GM19395 (cell line): ENCODE results near the gene SACS.

Source experiments
- ATAC-seq: cut with Tn5 transposase; IDR thresholded peaks from one replicate; pipeline ENCODE4 v1.9.1; 2021; ENCODE audit warnings: mild to moderate bottlenecking, moderate library complexity; ENCODE audit not compliant: unreplicated experiment

Gene SACS

GRCh38 chr13:23372264-23372906 lies 61.1 kb downstream of the SACS start:
- ATAC-seq: no peak

GRCh38 chr13:23367907-23368306 lies 65.6 kb downstream of the SACS start:
- no peak for ATAC-seq

- ATAC-seq: no peak
Observed at GRCh38 chr13:23365652-23366051, 67.8 kb downstream of the SACS start.

DNA sequence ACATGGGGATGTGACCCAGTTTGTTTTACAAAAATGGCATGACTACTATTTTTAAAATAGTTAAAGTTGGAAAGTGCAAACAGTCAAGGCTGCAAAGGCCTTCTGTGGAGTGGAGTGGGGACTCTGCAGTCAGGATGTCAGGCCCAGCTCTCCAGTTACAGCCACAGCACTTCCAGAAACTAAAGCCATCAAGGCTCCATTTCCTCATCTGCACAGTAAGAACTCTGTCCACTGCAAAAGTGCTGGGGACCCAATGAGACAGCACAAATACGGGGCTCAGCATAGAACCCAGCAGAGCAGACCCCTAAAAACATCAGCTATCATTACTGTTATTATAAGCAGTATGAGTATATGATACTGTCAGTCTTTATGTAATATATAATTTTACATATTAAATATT lies 73.6 kb downstream of the SACS start:
- no peak for ATAC-seq

GRCh38 chr13:23357349-23357748 lies 76.2 kb downstream of the SACS start:
- no peak for ATAC-seq

DNA sequence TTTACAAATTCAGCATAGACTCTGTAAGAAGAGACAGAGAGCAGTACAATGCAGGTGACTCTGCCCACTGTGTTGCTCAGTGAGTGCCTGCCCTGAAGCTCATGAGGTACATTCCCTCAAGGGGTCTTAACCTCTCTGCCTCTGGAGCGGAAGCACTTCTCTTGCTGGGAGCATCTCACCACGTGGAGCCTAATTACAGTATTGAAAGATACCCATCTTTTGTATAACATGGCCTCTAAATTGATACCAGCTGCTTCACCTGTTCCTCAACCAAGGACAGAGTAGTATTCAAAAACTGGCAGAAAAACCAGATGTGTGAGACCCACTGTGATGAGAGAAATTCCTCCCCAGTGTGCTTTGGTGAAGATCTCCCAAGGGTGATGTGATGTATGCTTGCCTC lies 77.1 kb downstream of the SACS start:
- ATAC-seq: no peak

DNA sequence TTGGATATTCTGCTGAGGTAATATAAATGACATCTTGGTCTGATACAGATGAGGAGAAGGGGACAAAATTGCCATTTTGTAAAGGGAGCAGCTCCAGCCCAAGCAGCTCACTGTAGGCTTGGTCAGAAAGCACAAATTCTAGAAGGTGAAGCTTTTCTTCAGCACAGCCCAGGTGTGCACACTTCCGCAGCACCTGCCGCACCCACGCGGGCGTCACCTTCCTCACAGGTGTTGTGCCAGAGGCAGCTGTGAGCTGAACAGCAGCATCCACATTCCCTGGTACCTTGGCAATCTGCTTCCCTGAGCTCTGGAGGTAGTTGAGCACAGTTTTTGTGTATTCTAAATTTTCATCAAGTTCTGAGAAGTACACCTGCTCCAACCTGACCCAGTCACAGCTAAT lies 79.0 kb downstream of the SACS start:
- no peak for ATAC-seq

- ATAC-seq: no peak
Observed at GRCh38 chr13:23352161-23352560, 81.3 kb downstream of the SACS start.

- ATAC-seq: no peak
Observed at GRCh38 chr13:23350009-23350408, 83.5 kb downstream of the SACS start.

- no peak for ATAC-seq
Observed at GRCh38 chr13:23349161-23349897, 84.2 kb downstream of the SACS start.

GRCh38 chr13:23348262-23349127 lies 85.0 kb downstream of the SACS start:
- no peak for ATAC-seq

GRCh38 chr13:23347601-23348000 lies 85.9 kb downstream of the SACS start:
- ATAC-seq: no peak

GRCh38 chr13:23344931-23345595 lies 88.4 kb downstream of the SACS start:
- ATAC-seq: no peak

DNA sequence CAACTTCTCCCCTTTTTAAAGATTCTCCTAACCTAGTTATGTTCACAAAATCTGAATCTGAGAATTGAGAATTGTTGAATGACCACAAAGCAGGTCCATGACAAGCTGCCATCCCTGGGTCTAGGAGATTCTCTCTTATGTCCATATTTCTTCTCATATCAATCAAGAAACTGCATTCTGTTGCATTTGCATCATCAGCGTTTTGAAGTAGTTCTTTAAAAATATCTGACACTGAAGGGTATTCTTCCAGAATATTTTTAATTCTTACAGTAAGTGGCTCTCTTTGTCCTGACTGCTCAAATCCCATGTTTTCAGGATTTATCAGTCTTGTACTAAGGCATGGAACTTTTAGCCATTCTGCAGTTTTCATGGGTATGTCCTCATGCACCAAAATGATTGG lies 94.3 kb downstream of the SACS start:
- no peak for ATAC-seq

- ATAC-seq: no peak
Observed at GRCh38 chr13:23330356-23330755, 103.1 kb downstream of the SACS start.

GRCh38 chr13:23325191-23325590 lies 108.3 kb downstream of the SACS start:
- ATAC-seq: peak; percentile 47

DNA sequence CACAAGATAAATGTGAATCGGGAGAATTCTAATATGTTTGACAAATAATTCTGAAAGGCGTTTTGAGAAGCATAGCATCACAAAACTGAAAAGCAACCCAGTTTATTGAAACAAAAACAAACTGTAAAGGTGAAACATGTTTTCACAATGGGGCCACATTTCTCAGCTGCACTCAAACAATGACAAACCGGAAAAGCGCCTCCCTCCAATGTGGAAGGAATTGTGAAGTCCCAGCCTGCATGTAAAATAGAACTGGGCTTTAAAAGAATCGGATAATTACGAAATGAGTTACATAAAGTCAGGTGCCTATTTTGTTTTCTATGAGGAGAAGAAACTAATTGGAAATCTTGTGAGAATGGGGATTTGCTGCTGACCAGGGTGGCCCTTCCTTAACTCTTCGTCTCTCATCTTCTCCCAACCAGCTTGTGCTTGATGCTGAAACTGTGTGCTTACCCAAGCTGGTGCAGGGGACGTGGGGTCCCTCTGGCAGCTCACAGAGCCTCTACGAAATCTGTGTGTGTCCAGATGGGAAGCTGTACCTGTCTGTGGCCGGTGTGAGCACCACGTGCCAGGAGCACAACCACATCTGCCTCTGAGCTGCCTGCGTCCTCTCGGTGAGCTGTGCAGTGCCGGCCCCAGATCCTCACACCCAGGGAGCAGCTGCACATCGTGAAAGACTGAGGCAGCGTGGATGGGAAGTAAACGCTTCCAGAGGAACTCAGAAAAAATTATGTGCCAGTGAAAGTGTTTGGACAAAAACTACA lies 109.4 kb downstream of the SACS start:
- no peak for ATAC-seq

DNA sequence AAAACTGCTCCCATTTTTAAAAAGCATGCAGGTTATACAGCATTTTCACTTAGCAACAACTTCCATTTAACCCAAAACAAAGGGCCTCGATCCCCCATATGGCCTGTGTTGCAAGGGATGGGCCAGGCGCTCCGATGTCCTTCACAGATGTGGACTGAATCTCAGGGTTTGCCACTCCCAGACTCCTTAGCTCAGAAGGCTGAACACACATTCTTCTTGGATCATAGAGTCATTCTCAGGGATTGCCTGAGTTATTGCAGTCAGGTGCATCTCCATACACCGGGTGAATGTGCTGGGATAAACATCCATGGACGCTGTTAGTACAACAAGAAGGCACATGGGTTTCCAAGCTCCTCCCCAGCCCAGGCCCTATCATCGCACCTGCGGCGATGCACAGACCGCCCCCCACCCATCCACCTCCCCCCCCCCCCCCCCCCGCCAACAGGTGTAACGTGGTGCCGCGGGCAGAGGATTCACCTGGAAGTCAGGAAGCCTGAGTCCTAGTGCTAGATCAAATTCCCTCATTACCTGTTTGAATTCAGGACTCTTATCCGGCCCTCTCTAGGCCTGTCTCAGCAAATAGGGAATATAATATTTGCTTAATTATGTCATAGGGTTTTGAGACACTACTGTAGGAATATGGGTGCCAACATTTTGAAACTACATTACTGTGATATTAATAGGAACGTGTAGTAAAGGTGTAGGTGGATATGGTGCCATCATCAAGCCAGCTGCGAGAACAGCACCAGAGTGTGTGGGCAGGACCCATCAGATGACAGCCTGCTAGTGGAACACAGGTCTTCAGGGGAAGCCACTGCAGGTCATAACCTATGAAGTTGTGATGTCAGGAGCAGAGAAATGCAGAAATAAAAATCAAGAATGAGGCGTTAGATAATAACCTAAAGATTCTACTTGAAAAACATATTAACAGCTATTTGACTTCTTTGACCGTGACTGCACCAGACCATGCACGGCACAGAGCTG lies 110.9 kb downstream of the SACS start:
- no peak for ATAC-seq

DNA sequence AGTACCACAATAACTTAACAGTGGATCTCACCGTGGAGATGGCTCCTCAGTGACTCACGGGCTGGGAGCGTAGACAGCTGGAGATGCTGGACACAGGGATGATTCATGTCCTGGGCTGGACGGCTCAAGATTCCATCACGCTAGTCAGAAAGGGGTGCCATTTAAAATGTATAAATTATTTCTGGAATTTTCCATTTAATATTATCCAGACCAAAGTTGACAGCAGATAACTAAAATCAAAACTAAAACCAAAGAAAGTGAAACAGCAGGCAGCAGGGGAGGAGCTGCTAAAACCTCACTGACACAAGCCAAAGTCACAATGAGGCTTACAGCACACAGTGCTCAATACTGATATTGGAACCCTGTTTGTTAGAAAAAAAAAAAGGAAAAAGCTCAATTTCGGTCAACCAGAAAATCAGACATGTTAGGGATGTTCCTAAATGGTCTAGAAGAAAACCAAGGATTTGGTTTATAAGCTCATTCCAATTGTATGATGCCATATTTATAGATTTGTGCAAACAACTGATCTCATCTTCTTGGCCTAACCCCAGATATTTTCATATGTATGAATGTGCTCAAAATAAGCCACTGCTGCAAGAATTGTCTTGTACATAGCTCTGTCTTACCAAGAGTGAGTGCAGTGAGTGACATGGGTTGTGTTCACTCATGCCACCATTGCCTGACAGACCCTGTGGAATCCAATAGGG lies 111.8 kb downstream of the SACS start:
- ATAC-seq: peak; percentile 82
